ENCODE data around the gene TTC16. TPM values are rescaled to one million over a fixed set of nuclear protein-coding genes. Genes with fewer than 3 reads are reported as not detected.

Gene TTC16
- total and polyA plus RNA-seq, 2 donors (not counting 3 experiments of a cell fraction or from before 2014, with no cell fraction given): not detected

DNA sequence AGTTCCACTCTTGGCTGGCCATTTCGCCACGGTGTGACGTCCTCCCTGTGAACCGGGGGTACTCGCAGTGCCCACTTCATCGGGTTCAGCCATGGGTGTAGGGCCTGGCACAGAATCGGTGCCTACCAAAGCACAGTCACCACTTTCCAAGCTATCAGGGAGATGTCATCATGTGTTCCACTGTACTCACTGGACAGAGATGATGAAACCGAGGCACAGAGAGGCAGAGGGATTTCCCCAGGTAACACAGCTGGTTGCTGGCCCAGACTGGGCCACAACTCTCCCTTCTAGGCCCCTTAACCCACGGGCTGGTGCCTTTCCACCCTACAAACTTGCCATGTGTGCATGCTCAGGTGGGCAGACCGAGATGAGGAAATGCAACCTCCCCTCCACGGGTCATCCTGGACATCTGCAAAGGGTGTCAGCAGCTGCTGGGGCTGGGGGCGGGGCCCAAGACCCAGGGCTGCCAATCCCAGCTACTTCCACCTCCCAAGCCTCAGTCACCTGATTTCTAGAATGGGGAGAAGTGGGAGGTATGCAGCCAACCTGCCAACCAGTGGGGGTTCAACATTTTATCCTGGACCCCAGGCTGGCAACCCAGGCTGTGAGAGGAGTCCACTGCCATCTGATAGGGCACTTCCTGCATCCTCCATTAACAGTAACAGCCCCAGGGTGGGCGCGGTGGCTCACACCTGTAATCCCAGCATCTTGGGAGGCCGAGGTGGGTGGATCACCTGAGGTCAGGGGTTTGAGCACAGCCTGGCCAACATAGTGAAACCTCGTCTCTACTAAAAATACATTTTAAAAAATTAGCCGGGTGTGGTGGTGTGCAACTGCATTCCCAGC lies 63.5 kb downstream of the TTC16 start:
- POLR2A ChIA-PET: no interaction called here
- Histone ChIP-seq H3K4me2 (ENCODE audit: insufficient read depth, low read length) (no peak overlapping the region), H3K4me3 (replicated peaks in 1 of 3; ENCODE audit: insufficient read depth in 1 of 3, low read depth in 1 of 3, low read length in 3 of 3) (no peak overlapping the region), H3K4me1 (ENCODE audit: control insufficient read depth, extremely low read depth, insufficient read depth, low read length) (peaks cover 30% of the 10 kb centered on the region), H4K20me1 (replicated peaks; ENCODE audit: control insufficient read depth, extremely low read depth, insufficient read depth, low read length) (no peaks in the 10 kb centered on the region), H3K27ac (ENCODE audit: insufficient read depth, low read depth, low read length) (no peak overlapping the region), H2AFZ (ENCODE audit: low read depth, low read length) (no peak overlapping the region), H3K9me3 (replicated peaks; ENCODE audit: control insufficient read depth, insufficient read depth, low read length) (no peaks in the 10 kb centered on the region), H3K36me3 (ENCODE audit: control insufficient read depth in 2 of 2, extremely low read depth in 1 of 2, insufficient read depth in 2 of 2, low read length in 2 of 2) (no peaks in the 10 kb centered on the region), H3K9me1 (replicated peaks; ENCODE audit: control insufficient read depth, extremely low read depth, insufficient read depth, low read length) (no peaks in the 10 kb centered on the region), H3K27me3 (ENCODE audit: control insufficient read depth in 2 of 2, insufficient read depth in 2 of 2, low read length in 2 of 2) (no peaks in the 10 kb centered on the region), H3K9ac (replicated peaks; ENCODE audit: extremely low read depth, insufficient read depth, low read length) (no peak overlapping the region), H3K79me2 (ENCODE audit: control insufficient read depth, insufficient read depth, low read length) (no peaks in the 10 kb centered on the region)
- intact Hi-C loops (cut with micrococcal nuclease) (no loop called here), dilution Hi-C loops (cut with MboI; ENCODE audit: extremely low pct_ligation_motif_present, low sequenced_read_pairs) (no loop called here)
- CTCF ChIA-PET: interaction anchor here (0.9 to 8.8 kb wide), 3 partner anchors 13 to 45 kb away, joined by 6 to 167 read pairs (median 6); partner anchors contain the start of gene TOR2A
- no peak for TF ChIP-seq POLR2A (IDR thresholded peaks at IDR 0.05; ENCODE audit: low read depth, low read length)
- TF ChIP-seq EZH2 (IDR thresholded peaks at IDR 0.05; ENCODE audit: borderline replicate concordance, low read depth, low read length, severe bottlenecking): no peak
- TF ChIP-seq, protein P1, sequence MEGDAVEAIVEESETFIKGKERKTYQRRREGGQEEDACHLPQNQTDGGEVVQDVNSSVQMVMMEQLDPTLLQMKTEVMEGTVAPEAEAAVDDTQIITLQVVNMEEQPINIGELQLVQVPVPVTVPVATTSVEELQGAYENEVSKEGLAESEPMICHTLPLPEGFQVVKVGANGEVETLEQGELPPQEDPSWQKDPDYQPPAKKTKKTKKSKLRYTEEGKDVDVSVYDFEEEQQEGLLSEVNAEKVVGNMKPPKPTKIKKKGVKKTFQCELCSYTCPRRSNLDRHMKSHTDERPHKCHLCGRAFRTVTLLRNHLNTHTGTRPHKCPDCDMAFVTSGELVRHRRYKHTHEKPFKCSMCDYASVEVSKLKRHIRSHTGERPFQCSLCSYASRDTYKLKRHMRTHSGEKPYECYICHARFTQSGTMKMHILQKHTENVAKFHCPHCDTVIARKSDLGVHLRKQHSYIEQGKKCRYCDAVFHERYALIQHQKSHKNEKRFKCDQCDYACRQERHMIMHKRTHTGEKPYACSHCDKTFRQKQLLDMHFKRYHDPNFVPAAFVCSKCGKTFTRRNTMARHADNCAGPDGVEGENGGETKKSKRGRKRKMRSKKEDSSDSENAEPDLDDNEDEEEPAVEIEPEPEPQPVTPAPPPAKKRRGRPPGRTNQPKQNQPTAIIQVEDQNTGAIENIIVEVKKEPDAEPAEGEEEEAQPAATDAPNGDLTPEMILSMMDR (IDR thresholded peaks at IDR 0.05; ENCODE audit: extremely low read depth in 1 of 2, insufficient read depth in 1 of 2, low read depth in 1 of 2, low read length in 2 of 2): no peak
- no peak for TF ChIP-seq POLR2AphosphoS5 (IDR thresholded peaks at IDR 0.05; ENCODE audit: insufficient read depth, low read depth, low read length)
- no peak for TF ChIP-seq GATA2 (IDR thresholded peaks at IDR 0.05; ENCODE audit: insufficient read depth, insufficient read length, low read depth, low read length)
- no peak for TF ChIP-seq MYC (IDR thresholded peaks at IDR 0.05; ENCODE audit: low read depth, low read length)
- TF ChIP-seq JUN (IDR thresholded peaks at IDR 0.05; ENCODE audit: borderline replicate concordance, insufficient read depth, insufficient read length, low read depth): no peak
- TF ChIP-seq FOS (IDR thresholded peaks at IDR 0.05; ENCODE audit: borderline replicate concordance, insufficient read depth, low read length): no peak
- FAIRE-seq: no peak
- DNase-seq (ENCODE audit: low read depth, low spot score): no peak
- BruUV-seq (replicated peaks): no TSS peak
